GM12801 (cell line): Measurements from ENCODE around the gene PJVK.

ENCODE experiments used
- TF ChIP-seq, protein P1 (sequence below): IDR thresholded peaks from one replicate; pipeline ENCODE4 v1.5.1; 2011; ENCODE audit warnings: control low read depth; ENCODE audit not compliant: insufficient read length; ENCODE audit errors: extremely low read depth

Gene PJVK

DNA sequence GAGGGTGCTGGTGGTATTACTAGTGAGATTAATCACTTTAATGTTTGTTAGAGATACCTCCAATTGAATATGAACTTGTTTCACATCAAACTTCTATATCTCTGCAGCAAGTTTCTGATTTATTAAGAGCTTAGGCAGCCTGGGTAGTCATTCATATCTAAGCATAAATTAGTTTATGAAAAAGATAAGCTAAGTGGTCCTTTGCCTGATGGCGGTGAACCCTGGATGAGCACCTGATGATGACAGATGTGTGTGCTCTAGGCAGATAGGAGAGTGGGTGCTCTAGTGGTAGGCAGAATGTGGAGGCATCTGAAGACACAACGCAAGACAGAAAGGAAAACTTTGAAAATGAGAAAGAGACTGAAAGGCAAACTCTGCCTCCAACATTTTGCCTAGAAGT lies 22.2 kb downstream of the PJVK start:
- TF ChIP-seq, protein P1, sequence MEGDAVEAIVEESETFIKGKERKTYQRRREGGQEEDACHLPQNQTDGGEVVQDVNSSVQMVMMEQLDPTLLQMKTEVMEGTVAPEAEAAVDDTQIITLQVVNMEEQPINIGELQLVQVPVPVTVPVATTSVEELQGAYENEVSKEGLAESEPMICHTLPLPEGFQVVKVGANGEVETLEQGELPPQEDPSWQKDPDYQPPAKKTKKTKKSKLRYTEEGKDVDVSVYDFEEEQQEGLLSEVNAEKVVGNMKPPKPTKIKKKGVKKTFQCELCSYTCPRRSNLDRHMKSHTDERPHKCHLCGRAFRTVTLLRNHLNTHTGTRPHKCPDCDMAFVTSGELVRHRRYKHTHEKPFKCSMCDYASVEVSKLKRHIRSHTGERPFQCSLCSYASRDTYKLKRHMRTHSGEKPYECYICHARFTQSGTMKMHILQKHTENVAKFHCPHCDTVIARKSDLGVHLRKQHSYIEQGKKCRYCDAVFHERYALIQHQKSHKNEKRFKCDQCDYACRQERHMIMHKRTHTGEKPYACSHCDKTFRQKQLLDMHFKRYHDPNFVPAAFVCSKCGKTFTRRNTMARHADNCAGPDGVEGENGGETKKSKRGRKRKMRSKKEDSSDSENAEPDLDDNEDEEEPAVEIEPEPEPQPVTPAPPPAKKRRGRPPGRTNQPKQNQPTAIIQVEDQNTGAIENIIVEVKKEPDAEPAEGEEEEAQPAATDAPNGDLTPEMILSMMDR = no peak

- TF ChIP-seq, protein P1 = no peak
Measured at GRCh38 chr2:178473931-178474330, 22.8 kb downstream of the PJVK start.

- TF ChIP-seq, protein P1 = no peak
Measured at GRCh38 chr2:178474560-178474959, 23.4 kb downstream of the PJVK start.

DNA sequence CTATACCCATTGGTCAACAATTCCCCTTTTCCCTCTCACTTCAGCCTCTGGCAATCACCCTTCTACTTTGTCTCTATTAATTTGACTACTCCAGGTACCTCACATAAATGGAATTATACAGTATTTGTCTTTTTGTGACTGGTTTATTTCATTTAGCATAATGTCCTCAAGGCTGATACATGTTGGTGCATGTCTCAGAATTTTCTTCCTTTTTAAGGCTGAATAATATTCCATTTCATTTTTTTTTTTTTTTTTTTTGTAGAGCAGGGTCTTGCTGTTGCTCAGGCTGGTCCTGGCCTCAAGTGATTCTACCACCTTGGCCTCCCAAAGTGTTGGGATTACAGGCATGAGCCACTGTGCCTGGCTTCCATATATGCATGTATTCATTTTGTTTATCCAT lies 25.3 kb downstream of the PJVK start:
- TF ChIP-seq, protein P1 = no peak

DNA sequence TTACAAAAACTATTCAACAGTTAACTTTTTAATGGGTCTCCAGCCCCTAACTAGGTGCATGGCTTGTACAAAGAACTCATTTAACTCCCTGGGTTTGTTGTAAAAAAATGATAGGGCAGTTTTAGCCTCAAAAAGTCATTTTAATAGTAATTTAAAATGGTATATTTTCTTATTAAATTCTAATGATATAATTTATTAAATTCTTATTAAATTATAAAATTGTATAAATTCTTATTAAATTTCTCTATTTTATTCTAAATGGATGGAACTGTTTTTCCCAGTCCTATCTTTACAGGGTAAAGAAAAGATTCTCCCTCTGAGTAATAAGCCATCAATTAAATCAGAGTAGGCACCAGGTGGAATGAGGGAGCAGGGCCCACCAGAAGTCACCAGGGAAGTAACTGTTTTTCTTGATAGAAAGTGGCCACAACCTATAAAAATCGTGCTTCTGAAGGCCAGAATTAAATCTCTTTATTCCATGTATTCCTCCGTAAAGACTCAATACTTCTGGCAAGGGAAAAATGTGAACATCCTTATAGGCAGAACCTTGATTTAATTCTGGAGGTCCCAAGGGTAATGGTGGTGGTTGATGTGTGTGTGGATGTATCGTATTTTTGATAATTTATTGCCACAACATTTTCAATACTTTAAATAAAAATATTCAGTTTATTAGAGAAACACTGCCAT lies 26.4 kb downstream of the PJVK start:
- TF ChIP-seq, protein P1 = no peak

GRCh38 chr2:178478130-178478438 lies 26.9 kb downstream of the PJVK start:
- TF ChIP-seq, protein P1 = no peak

DNA sequence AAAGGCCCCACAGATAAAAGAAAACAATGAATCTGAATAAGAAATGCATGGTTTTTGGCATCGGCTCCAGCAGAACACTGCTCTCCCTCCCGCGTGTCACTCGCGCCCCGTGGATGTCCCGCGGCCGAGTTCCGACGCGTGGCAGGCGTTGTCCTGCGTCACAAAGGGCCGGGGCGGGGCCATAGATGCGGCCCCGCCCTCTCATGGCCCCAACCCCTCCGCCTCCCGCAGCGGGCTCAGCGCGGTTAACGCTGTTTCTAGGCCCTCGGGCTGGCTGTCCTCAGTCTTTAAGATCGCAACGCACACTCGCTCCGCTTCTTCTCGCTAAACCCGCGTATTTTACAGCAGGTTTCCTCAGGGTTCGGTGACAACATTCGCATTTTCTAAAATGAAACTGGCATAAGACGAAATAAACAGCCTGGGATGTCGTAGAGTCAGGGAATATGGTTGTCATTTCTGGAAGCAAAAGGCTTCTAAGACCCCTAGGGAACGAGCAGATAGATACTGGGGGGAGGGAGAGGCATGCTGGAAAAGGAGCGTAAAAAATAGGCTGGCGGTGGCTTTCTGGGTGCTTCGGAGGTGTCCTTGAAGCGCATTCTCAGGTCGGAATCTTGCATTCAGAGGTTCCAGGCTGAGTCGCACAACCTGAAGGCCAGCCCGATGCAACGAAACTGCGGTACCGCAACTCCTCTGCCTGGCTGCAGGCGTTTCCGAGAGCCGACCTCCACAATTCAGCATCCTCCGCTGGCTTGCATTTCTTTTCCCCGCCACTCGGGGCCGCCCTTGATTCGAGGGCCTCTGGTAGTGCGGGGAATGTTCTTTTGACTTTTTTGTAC lies 27.5 kb downstream of the PJVK start, which contains the start of gene FKBP7:
Gene FKBP7, minus strand, starts transcription at position 162 of the 836 bp plus-strand sequence. Its CDS starts 101 bp downstream, at position 61.
- TF ChIP-seq, protein P1 = peak; percentile 15
